ENCODE results near the gene SLC9A1. TPM values are rescaled to one million over a fixed set of nuclear protein-coding genes. Genes with fewer than 3 reads are reported as not detected.
A peak's percentile ranks its signal among the peaks of the same experiment; 100 is the strongest.

The SLC9A1 gene
- polyA plus RNA-seq, 1 of the 3 experiments (the other 2 are of a cell fraction) = 11.4 TPM

DNA sequence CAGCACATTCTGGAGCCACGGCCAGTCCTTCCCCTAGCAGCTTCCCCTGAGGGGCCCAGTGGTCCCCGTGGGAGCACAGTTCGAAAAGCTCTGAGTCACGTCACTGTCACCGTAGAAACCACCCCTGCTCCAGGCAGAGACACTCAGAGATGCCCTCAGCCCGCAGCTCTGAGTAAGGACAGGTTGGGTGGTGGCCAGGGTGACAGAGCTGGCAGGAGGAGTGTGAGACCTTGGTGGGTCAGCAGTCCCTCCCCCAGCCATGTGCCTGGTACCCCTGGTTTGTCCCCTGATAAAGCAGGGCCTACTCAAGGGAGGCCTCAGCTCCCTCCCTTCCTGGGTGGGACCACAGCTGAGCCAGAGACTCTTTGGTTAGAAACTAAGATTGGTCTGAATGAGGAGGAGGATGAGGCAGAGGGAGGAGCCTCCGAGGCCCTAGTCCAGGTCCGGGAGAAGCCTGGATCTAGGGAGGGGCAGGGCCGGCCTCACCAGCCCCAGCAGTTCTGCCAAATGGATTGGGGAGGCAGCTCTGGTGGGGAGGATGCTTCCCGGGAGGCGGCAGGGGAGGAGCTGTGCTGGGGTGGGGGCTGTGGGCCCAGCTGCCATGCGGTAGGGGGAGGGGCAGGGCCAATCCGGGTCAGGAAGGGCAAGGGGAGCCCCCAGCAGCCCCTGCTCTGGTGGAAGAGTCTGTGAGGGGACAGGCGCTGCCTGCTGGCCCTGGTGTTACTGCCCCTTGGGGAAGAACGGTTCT is 55.2 kb downstream of the SLC9A1 start:
- Histone ChIP-seq H3K27ac (ENCODE audit: low read depth in 2 of 2, low read length in 1 of 2) (peak overlapping the region in 1 of 2 experiments; percentile 70; a peak in 2 of 4 replicates), H3K79me2 (ENCODE audit: insufficient read depth) (no peaks in the 10 kb centered on the region)
- POLR2A ChIA-PET = interaction anchor here (0.6 kb wide), 2 partner anchors 40 to 56 kb away, joined by 4 to 6 read pairs; no protein-coding TSS in a partner anchor

DNA sequence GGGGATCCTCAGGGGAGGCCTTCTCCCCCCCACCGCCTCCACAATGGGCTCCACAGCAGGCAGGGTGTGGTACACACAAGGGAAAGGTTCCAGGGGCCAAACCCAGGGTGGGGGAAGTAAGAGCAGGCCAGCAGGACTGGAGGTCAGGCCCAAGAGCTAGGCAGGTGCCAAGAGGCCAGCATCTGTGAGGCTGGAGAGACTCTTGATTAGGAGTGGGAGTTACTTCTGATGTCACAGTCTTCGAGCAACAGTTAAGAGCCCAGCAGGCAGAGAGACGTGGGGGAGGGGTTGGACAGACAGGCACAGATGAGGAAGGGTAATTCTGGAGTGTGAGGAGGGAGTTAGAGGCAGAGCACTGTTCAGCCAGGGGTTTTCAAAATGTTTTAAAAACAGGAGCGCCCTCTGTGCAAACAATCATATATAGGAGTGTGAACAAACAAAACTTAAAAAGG is 55.8 kb downstream of the SLC9A1 start:
- POLR2A ChIA-PET = interaction anchor here (0.6 kb wide), 1 partner anchor 39 kb away, joined by 4 read pairs; no protein-coding TSS in a partner anchor

More for the DNA sequence above, 55.2 kb downstream of the SLC9A1 start:
- Histone ChIP-seq H3K4me3 (ENCODE audit: low read depth in 2 of 2, low read length in 1 of 2) (no peak overlapping the region), H3K4me2 (peak overlapping the region; percentile 45), H3K9me3 (no peaks in the 10 kb centered on the region), H2AFZ (ENCODE audit: low read depth) (0 out of 2 replicates have a peak overlapping the region, but pooled peaks have one; percentile 35), H3K9ac (peak overlapping the region; percentile 43; the same call in 1 of the 2 replicates), H3F3A (replicated peaks; ENCODE audit: insufficient read depth) (no peaks in the 10 kb centered on the region), H3K27me3 (ENCODE audit: insufficient read depth) (no peaks in the 10 kb centered on the region), H4K20me1 (ENCODE audit: insufficient read depth) (no peaks in the 10 kb centered on the region), H3K36me3 (replicated peaks in 1 of 2; ENCODE audit: control insufficient read depth in 1 of 2, insufficient read depth in 2 of 2, low read length in 1 of 2) (peaks cover 0 to 2% of the 10 kb centered on the region in 2 experiments), H3K9me2 (no peaks in the 10 kb centered on the region), H3K4me1 (ENCODE audit: control insufficient read depth in 1 of 2, insufficient read depth in 2 of 2, low read depth in 1 of 2, low read length in 1 of 2) (peaks cover 15 to 19% of the 10 kb centered on the region in 2 experiments; a peak in 3 of 4 replicates)
- CTCF ChIA-PET = interaction anchor here (0.9 to 23.4 kb wide), 23 partner anchors 8 to 509 kb away, joined by 3 to 1084 read pairs (median 4); partner anchors contain the start of gene SLC9A1
- peak; percentile 62 for DNase-seq
- 19% methylated on average over 6 of the region's 15 CpGs for WGBS (ENCODE audit: low lambda C conversion rate)
- TF ChIP-seq RCOR1 (IDR thresholded peaks at IDR 0.05; ENCODE audit: low read length) (no peak), FOSL2 (IDR thresholded peaks at IDR 0.05; ENCODE audit: borderline replicate concordance, low read depth) (no peak), TAF1 (IDR thresholded peaks at IDR 0.05; ENCODE audit: borderline replicate concordance, low read depth, low read length) (no peak), RFX5 (IDR thresholded peaks at IDR 0.05; ENCODE audit: low read length) (0 out of 2 replicates have a peak, but pooled peaks have one; percentile 35)
- TF ChIP-seq, protein P1, sequence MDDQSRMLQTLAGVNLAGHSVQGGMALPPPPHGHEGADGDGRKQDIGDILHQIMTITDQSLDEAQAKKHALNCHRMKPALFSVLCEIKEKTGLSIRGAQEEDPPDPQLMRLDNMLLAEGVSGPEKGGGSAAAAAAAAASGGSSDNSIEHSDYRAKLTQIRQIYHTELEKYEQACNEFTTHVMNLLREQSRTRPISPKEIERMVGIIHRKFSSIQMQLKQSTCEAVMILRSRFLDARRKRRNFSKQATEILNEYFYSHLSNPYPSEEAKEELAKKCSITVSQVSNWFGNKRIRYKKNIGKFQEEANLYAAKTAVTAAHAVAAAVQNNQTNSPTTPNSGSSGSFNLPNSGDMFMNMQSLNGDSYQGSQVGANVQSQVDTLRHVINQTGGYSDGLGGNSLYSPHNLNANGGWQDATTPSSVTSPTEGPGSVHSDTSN (IDR thresholded peaks at IDR 0.05) = no peak

More for the DNA sequence above, 55.8 kb downstream of the SLC9A1 start:
- Histone ChIP-seq H3K9ac (peak overlapping the region; percentile 43; the same call in 1 of the 2 replicates), H4K20me1 (ENCODE audit: insufficient read depth) (no peaks in the 10 kb centered on the region), H3K4me1 (ENCODE audit: control insufficient read depth in 1 of 2, insufficient read depth in 2 of 2, low read depth in 1 of 2, low read length in 1 of 2) (peaks cover 15 to 19% of the 10 kb centered on the region in 2 experiments; a peak in 3 of 4 replicates), H2AFZ (ENCODE audit: low read depth) (0 out of 2 replicates have a peak overlapping the region, but pooled peaks have one; percentile 35), H3K4me3 (ENCODE audit: low read depth in 2 of 2, low read length in 1 of 2) (no peak overlapping the region), H3K4me2 (peak overlapping the region; percentile 45), H3K9me3 (no peaks in the 10 kb centered on the region), H3K27ac (ENCODE audit: low read depth in 2 of 2, low read length in 1 of 2) (peak overlapping the region in 1 of 2 experiments; percentile 70; a peak in 2 of 4 replicates), H3K9me2 (no peaks in the 10 kb centered on the region), H3K79me2 (ENCODE audit: insufficient read depth) (no peaks in the 10 kb centered on the region), H3K27me3 (ENCODE audit: insufficient read depth) (no peaks in the 10 kb centered on the region), H3F3A (replicated peaks; ENCODE audit: insufficient read depth) (no peaks in the 10 kb centered on the region), H3K36me3 (replicated peaks in 1 of 2; ENCODE audit: control insufficient read depth in 1 of 2, insufficient read depth in 2 of 2, low read length in 1 of 2) (peaks cover 0 to 2% of the 10 kb centered on the region in 2 experiments)
- TF ChIP-seq EZH2phosphoT487 (IDR thresholded peaks at IDR 0.05; ENCODE audit: borderline replicate concordance, low read depth) (no peak), POLR2AphosphoS5 (IDR thresholded peaks at IDR 0.05; ENCODE audit: low read depth, low read length) (no peak), TEAD4 (IDR thresholded peaks at IDR 0.05; ENCODE audit: borderline replicate concordance, insufficient read depth) (no peak), MEF2A (IDR thresholded peaks at IDR 0.05; ENCODE audit: borderline replicate concordance, low read depth) (no peak), MXI1 (IDR thresholded peaks at IDR 0.05; ENCODE audit: low read depth, low read length) (no peak), YY1 (IDR thresholded peaks at IDR 0.05; ENCODE audit: low read depth) (no peak), FOSL2 (IDR thresholded peaks at IDR 0.05; ENCODE audit: borderline replicate concordance, low read depth) (no peak), CHD2 (IDR thresholded peaks at IDR 0.05; ENCODE audit: low read length, partially characterized antibody) (no peak), EP300 (IDR thresholded peaks at IDR 0.05; ENCODE audit: borderline replicate concordance in 1 of 2, low read depth in 1 of 2, low read length in 1 of 2) (no peak), RXRA (IDR thresholded peaks at IDR 0.05; ENCODE audit: borderline replicate concordance, low read depth) (no peak), RAD21 (IDR thresholded peaks at IDR 0.05; ENCODE audit: low read length) (no peak), SIN3A (IDR thresholded peaks at IDR 0.05; ENCODE audit: borderline replicate concordance, low read depth, low read length) (no peak), GATA2 (CRISPR knock-in tag; IDR thresholded peaks at IDR 0.05) (no peak)
- TF ChIP-seq, protein P2, sequence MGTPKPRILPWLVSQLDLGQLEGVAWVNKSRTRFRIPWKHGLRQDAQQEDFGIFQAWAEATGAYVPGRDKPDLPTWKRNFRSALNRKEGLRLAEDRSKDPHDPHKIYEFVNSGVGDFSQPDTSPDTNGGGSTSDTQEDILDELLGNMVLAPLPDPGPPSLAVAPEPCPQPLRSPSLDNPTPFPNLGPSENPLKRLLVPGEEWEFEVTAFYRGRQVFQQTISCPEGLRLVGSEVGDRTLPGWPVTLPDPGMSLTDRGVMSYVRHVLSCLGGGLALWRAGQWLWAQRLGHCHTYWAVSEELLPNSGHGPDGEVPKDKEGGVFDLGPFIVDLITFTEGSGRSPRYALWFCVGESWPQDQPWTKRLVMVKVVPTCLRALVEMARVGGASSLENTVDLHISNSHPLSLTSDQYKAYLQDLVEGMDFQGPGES (IDR thresholded peaks at IDR 0.05; ENCODE audit: low read depth, low read length) = no peak
- TF ChIP-seq, protein P3, sequence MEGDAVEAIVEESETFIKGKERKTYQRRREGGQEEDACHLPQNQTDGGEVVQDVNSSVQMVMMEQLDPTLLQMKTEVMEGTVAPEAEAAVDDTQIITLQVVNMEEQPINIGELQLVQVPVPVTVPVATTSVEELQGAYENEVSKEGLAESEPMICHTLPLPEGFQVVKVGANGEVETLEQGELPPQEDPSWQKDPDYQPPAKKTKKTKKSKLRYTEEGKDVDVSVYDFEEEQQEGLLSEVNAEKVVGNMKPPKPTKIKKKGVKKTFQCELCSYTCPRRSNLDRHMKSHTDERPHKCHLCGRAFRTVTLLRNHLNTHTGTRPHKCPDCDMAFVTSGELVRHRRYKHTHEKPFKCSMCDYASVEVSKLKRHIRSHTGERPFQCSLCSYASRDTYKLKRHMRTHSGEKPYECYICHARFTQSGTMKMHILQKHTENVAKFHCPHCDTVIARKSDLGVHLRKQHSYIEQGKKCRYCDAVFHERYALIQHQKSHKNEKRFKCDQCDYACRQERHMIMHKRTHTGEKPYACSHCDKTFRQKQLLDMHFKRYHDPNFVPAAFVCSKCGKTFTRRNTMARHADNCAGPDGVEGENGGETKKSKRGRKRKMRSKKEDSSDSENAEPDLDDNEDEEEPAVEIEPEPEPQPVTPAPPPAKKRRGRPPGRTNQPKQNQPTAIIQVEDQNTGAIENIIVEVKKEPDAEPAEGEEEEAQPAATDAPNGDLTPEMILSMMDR (IDR thresholded peaks at IDR 0.05) = no peak
- 45% methylated on average over 3 of the region's 4 CpGs for WGBS (ENCODE audit: low lambda C conversion rate)
- CTCF ChIA-PET = interaction anchor here (0.9 to 23.4 kb wide), 14 partner anchors 12 to 509 kb away, joined by 3 to 1084 read pairs (median 4); no protein-coding TSS in a partner anchor
- no peak for DNase-seq
